HCT116 (cell line): ENCODE results near the gene RECQL5. TPM values are rescaled to one million over a fixed set of nuclear protein-coding genes. Genes with fewer than 3 reads are reported as not detected.

Source experiments
- ATAC-seq: fragments of 200-7000 bp; cut with Tn5 transposase; 2 replicates; pipeline ENCODE4 v1.9.1; 2020; ENCODE audit warnings: mild to moderate bottlenecking, moderate library complexity
- BruUV-seq: library from RNA; stranded (reverse); fragments of 400-500 nt; replicated peaks from 2 replicates; lab custom pipeline; 2021; lab: Mats Ljungman, UMichigan
- CTCF ChIA-PET: fragments of 300-600 bp; sonication (Branson Sonifier 250); formaldehyde crosslinking; loops from one replicate; lab custom pipeline; 2021; ENCODE audit warnings: antibody characterized with exemption; lab: Charles Lee
- POLR2A ChIA-PET: fragments of 300-600, 350-600 bp; sonication (Branson Sonifier 250); formaldehyde crosslinking; loops from one replicate; lab custom pipeline; 2021; ENCODE audit warnings: antibody characterized with exemption; lab: Charles Lee
- RAD21 ChIA-PET, 2 experiments: fragments of 300-600 bp; sonication (Branson Sonifier 250); formaldehyde crosslinking; loops; one replicate each; lab custom pipeline; 2023; ENCODE audit warnings: low total read pairs in 2 of 2; ENCODE audit not compliant: uncharacterized antibody in 2 of 2, unreplicated experiment in 2 of 2, low non-redundant PET in 1 of 2; lab: Charles Lee
- DNase-seq: peaks from one replicate; pipeline ENCODE4 v3.0.0-alpha.2; 2010; ENCODE audit warnings: low read depth, low spot score
- H2AFZ ChIP-seq: fragments of 200-600 bp; shearing (Covaris generic), sonication (generic); 2 replicates; pipeline ENCODE4 v1.6.1; 2017; ENCODE audit warnings: low read depth, mixed run types, mixed read lengths, antibody characterized with exemption, low read length; ENCODE audit not compliant: poor library complexity, severe bottlenecking
- H3K27ac ChIP-seq: 2 replicates; pipeline ENCODE4 v1.5.1; 2012; ENCODE audit warnings: low read depth, low read length
- H3K27me3 ChIP-seq: fragments of 200-600 bp; sonication (generic); 2 replicates; pipeline ENCODE4 v1.6.1; 2016; ENCODE audit warnings: mixed run types, low read length, mixed read lengths; ENCODE audit not compliant: insufficient read depth
- H3K36me3 ChIP-seq, 2 experiments: fragments of 200-500 bp in 1 of 2; fragments of 200-600 bp in 1 of 2; sonication (Bioruptor generic) in 1 of 2; sonication (generic) in 1 of 2; 2 replicates each; pipeline versions ENCODE4 v1.5.1 to v1.6.1; 2014 to 2016; ENCODE audit warnings: low read length in 2 of 2, inconsistent platforms in 1 of 2, mixed read lengths in 1 of 2, mixed run types in 1 of 2; ENCODE audit not compliant: insufficient read depth in 2 of 2, control insufficient read depth in 1 of 2
- H3K4me1 ChIP-seq, 2 experiments: fragments of 200-600 bp in 1 of 2; sonication (generic) in 1 of 2; 2 replicates each; pipeline versions ENCODE4 v1.5.1 to v1.6.1; 2012 to 2017; ENCODE audit warnings: low read length in 2 of 2, inconsistent platforms in 1 of 2, mild to moderate bottlenecking in 1 of 2, mixed read lengths in 1 of 2, mixed run types in 1 of 2, moderate library complexity in 1 of 2; ENCODE audit not compliant: insufficient read depth in 2 of 2, control insufficient read depth in 1 of 2
- H3K4me2 ChIP-seq: fragments of 200-600 bp; sonication (generic); 2 replicates; pipeline ENCODE4 v1.6.1; 2017; ENCODE audit warnings: mixed run types, low read length, mixed read lengths
- H3K4me3 ChIP-seq, 2 experiments: fragments of 200-600 bp in 1 of 2; sonication (generic) in 1 of 2; replicated peaks in 1 of 2; 2 replicates each; pipeline ENCODE4 v1.5.1; 2011 to 2016; ENCODE audit warnings: low read length in 2 of 2, control low read depth in 1 of 2, low read depth in 1 of 2, mild to moderate bottlenecking in 1 of 2, mixed read lengths in 1 of 2, mixed run types in 1 of 2
- H3K79me2 ChIP-seq: fragments of 200-600 bp; sonication (generic); 2 replicates; pipeline ENCODE4 v1.6.1; 2017; ENCODE audit warnings: mild to moderate bottlenecking, mixed run types, low read length, moderate library complexity, mixed read lengths; ENCODE audit not compliant: insufficient read depth
- H3K9ac ChIP-seq: fragments of 200-600 bp; sonication (generic); 2 replicates; pipeline ENCODE4 v1.6.1; 2016; ENCODE audit warnings: low read length, mixed read lengths
- H3K9me2 ChIP-seq: fragments of 200-600 bp; sonication (generic), shearing (Covaris generic); 2 replicates; pipeline ENCODE4 v1.6.1; 2017; ENCODE audit warnings: mixed run types, mild to moderate bottlenecking, moderate library complexity; ENCODE audit not compliant: insufficient read depth
- H3K9me3 ChIP-seq, 2 experiments: fragments of 200-500 bp in 1 of 2; fragments of 200-600 bp in 1 of 2; sonication (Bioruptor generic) in 1 of 2; sonication (generic) in 1 of 2; 2 replicates each; pipeline ENCODE4 v1.6.1; 2014 to 2017; ENCODE audit warnings: low read length in 2 of 2, mixed read lengths in 2 of 2, inconsistent platforms in 1 of 2, low read depth in 1 of 2, mild to moderate bottlenecking in 1 of 2, mixed run types in 1 of 2, moderate library complexity in 1 of 2; ENCODE audit not compliant: control insufficient read depth in 1 of 2, insufficient read depth in 1 of 2
- H4K20me1 ChIP-seq: fragments of 200-600 bp; sonication (generic), shearing (Covaris generic); 2 replicates; pipeline ENCODE4 v1.6.1; 2017; ENCODE audit warnings: mixed run types, mild to moderate bottlenecking, moderate library complexity; ENCODE audit not compliant: insufficient read depth
- CBX3 ChIP-seq: IDR thresholded peaks from 2 replicates; pipeline ENCODE4 v1.6.1; 2012; ENCODE audit warnings: low read depth
- CEBPB ChIP-seq: IDR thresholded peaks from 2 replicates; pipeline ENCODE4 v1.6.1; 2012; ENCODE audit warnings: low read depth
- EGR1 ChIP-seq: IDR thresholded peaks from 2 replicates; pipeline ENCODE4 v1.6.1; 2012; ENCODE audit warnings: low read depth
- ELF1 ChIP-seq: IDR thresholded peaks from 2 replicates; pipeline ENCODE4 v1.6.1; 2012; ENCODE audit warnings: low read depth, borderline replicate concordance
- EZH2phosphoT487 ChIP-seq: fragments of 200-600 bp; IDR thresholded peaks from 2 replicates; pipeline ENCODE4 v1.6.1; 2018; ENCODE audit warnings: antibody characterized with exemption, borderline replicate concordance
- FOSL1 ChIP-seq: IDR thresholded peaks from 2 replicates; pipeline ENCODE4 v1.6.1; 2012; ENCODE audit warnings: low read depth
- JUND ChIP-seq: IDR thresholded peaks from 2 replicates; pipeline ENCODE4 v1.6.1; 2012
- POLR2A ChIP-seq: IDR thresholded peaks from 2 replicates; pipeline ENCODE4 v1.7.0; 2011; ENCODE audit warnings: borderline replicate concordance; ENCODE audit not compliant: insufficient read depth, insufficient read length; ENCODE audit errors: extremely low read depth
- SIN3A ChIP-seq: IDR thresholded peaks from 2 replicates; pipeline ENCODE4 v1.6.1; 2012; ENCODE audit warnings: low read depth
- SP1 ChIP-seq: IDR thresholded peaks from 2 replicates; pipeline ENCODE4 v1.6.1; 2012; ENCODE audit warnings: low read depth
- SRF ChIP-seq: IDR thresholded peaks from 2 replicates; pipeline ENCODE4 v1.6.1; 2012; ENCODE audit warnings: low read depth
- ZNF274 ChIP-seq: fragments of 200-500 bp; sonication (Bioruptor generic); IDR thresholded peaks from 2 replicates; pipeline ENCODE4 v1.6.1; 2014; ENCODE audit warnings: mild to moderate bottlenecking, low read depth, low read length, inconsistent platforms
- intact Hi-C: fragments of 100-400 bp; cut with micrococcal nuclease; formaldehyde crosslinking; loops from 2 replicates; pipeline ENCODE4 v1.10.0; 2022
- total RNA-seq: library from RNA; stranded (reverse); gene quantifications from one replicate; pipeline ENCODE4 v1.2.1, GENCODE V29; 2021; ENCODE audit not compliant: unreplicated experiment
- TF ChIP-seq, protein P1 (sequence below): IDR thresholded peaks from 2 replicates; pipeline ENCODE4 v1.6.1; 2011; ENCODE audit warnings: mild to moderate bottlenecking, low read length, moderate library complexity; ENCODE audit not compliant: insufficient replicate concordance; ENCODE audit errors: extremely low read depth
- TF ChIP-seq, protein P2 (sequence below): IDR thresholded peaks from 2 replicates; pipeline ENCODE4 v1.6.1; 2012
- TF ChIP-seq, protein P3 (sequence below), 3 experiments: fragments of 200-600 bp in 1 of 3; sonication (generic) in 1 of 3; IDR thresholded peaks in 2 of 3; conservative IDR thresholded peaks in 1 of 3; 2 replicates each; pipeline ENCODE4 v1.5.1; 2012 to 2017; ENCODE audit warnings: low read depth in 2 of 3, low read length in 2 of 3, antibody characterized with exemption in 1 of 3, borderline replicate concordance in 1 of 3, control low read depth in 1 of 3, mild to moderate bottlenecking in 1 of 3, mixed read lengths in 1 of 3, mixed run types in 1 of 3, moderate library complexity in 1 of 3; ENCODE audit not compliant: insufficient read depth in 1 of 3
- TF ChIP-seq, protein P4 (sequence below): IDR thresholded peaks from 2 replicates; pipeline ENCODE4 v1.6.1; 2012

The RECQL5 gene
- total RNA-seq, 1 experiment from 2014 or later, result 83.3 TPM

DNA sequence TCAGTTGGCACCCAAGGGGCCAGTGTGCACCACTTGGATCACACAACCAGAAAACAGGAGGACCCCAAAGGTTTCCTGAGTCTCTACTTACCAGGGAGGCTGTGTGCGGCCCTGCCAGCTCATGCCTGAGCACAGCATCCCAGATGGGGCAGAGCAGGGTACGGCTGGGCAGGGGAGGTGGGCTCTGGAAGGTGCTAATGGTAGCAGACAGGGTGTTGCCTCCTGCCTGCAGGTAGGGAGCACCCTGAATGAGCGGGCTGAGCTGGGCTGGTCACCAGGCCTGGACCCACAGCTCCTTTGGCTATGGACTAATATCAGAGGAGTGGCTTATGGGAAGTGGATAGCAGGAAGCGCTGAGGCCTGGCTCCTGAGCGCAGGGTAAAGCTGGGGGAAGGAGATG lies 14.6 kb downstream of the RECQL5 start:
- Histone ChIP-seq H3K27ac (no peak overlapping the region), H3K4me2 (no peak overlapping the region), H3K4me1 (peaks cover 0 to 4% of the 10 kb centered on the region in 2 experiments; a peak in 2 of 4 replicates), H3K79me2 (no peaks in the 10 kb centered on the region), H3K4me3 (no peak overlapping the region), H3K9me3 (no peaks in the 10 kb centered on the region), H3K27me3 (no peaks in the 10 kb centered on the region), H2AFZ (no peak overlapping the region), H4K20me1 (no peaks in the 10 kb centered on the region), H3K36me3 (peaks cover 25% of the 10 kb centered on the region in 2 experiments; a peak in 3 of 4 replicates)
- RAD21 ChIA-PET, result interaction anchor here (1.0 to 3.7 kb wide), 2 partner anchors 19 kb away, joined by 7 to 13 read pairs; partner anchors contain the start of gene SMIM5 (in 2 of the 2)
- no TSS peak for BruUV-seq
- no peak for DNase-seq
- TF ChIP-seq ELF1 (no peak), FOSL1 (no peak), JUND (no peak)
- TF ChIP-seq, all 23 proteins: peak for 0
- ChIA-PET POLR2A (interaction anchor here (1.2 to 1.4 kb wide), 2 partner anchors 10 to 128 kb away, joined by 4 read pairs; no protein-coding TSS in a partner anchor), CTCF (interaction anchor here (1.0 to 4.1 kb wide), 8 partner anchors 10 to 96 kb away, joined by 3 to 75 read pairs (median 5); partner anchors contain the start of genes ITGB4 and SMIM5)
- intact Hi-C loops, result no loop called here
- no peak for ATAC-seq
- H3K9me2 ChIP-seq, result no peaks in the 10 kb centered on the region
- no peak overlapping the region for H3K9ac ChIP-seq

DNA sequence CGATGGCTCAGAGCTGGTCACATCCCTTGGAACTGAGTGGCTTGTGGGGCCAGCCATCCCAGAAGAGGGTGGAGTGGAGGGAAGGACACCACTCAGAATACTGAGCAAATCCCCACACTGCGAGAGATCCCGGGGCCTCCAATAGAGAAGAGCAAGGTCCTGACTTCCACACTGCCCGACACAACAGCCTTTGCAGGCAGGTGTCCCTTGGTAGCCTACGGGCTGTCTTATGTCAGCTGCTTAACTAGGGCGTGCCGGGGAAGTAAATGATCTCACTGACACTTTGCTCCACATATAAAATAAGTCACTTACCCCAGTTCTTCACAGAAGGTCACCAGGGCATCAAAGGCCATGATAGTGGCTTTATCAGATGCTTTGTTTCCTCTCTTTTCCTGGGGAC lies 16.1 kb downstream of the RECQL5 start:
- Histone ChIP-seq H3K4me2 (no peak overlapping the region), H4K20me1 (no peaks in the 10 kb centered on the region), H3K27ac (no peak overlapping the region), H3K36me3 (peaks cover 20 to 22% of the 10 kb centered on the region in 2 experiments; a peak in 3 of 4 replicates), H3K9me3 (no peaks in the 10 kb centered on the region), H3K4me1 (peaks cover 11 to 18% of the 10 kb centered on the region in 2 experiments), H3K27me3 (no peaks in the 10 kb centered on the region), H3K4me3 (no peak overlapping the region), H3K9me2 (no peaks in the 10 kb centered on the region), H3K9ac (no peak overlapping the region), H2AFZ (no peak overlapping the region), H3K79me2 (no peaks in the 10 kb centered on the region)
- CTCF ChIA-PET, result interaction anchor here (1.1 to 4.1 kb wide), 5 partner anchors 8 to 98 kb away, joined by 3 to 35 read pairs (median 4); partner anchors contain the start of gene SMIM5
- intact Hi-C loops, result no loop called here
- ATAC-seq (no peak), DNase-seq (no peak)
- RAD21 ChIA-PET, result no interaction called here
- POLR2A ChIA-PET, result interaction anchor here (1.4 kb wide), 1 partner anchor 129 kb away, joined by 4 read pairs; no protein-coding TSS in a partner anchor
- BruUV-seq, result no TSS peak
- TF ChIP-seq CEBPB (no peak), CBX3 (no peak), EZH2phosphoT487 (no peak), POLR2A (no peak), SP1 (no peak), FOSL1 (no peak), ZNF274 (no peak), ELF1 (no peak), JUND (no peak), SIN3A (no peak), SRF (no peak), EGR1 (no peak)
- TF ChIP-seq, protein P1, sequence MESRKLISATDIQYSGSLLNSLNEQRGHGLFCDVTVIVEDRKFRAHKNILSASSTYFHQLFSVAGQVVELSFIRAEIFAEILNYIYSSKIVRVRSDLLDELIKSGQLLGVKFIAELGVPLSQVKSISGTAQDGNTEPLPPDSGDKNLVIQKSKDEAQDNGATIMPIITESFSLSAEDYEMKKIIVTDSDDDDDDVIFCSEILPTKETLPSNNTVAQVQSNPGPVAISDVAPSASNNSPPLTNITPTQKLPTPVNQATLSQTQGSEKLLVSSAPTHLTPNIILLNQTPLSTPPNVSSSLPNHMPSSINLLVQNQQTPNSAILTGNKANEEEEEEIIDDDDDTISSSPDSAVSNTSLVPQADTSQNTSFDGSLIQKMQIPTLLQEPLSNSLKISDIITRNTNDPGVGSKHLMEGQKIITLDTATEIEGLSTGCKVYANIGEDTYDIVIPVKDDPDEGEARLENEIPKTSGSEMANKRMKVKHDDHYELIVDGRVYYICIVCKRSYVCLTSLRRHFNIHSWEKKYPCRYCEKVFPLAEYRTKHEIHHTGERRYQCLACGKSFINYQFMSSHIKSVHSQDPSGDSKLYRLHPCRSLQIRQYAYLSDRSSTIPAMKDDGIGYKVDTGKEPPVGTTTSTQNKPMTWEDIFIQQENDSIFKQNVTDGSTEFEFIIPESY, result no peak
- TF ChIP-seq, protein P2, sequence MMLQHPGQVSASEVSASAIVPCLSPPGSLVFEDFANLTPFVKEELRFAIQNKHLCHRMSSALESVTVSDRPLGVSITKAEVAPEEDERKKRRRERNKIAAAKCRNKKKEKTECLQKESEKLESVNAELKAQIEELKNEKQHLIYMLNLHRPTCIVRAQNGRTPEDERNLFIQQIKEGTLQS, result no peak
- TF ChIP-seq, protein P3, sequence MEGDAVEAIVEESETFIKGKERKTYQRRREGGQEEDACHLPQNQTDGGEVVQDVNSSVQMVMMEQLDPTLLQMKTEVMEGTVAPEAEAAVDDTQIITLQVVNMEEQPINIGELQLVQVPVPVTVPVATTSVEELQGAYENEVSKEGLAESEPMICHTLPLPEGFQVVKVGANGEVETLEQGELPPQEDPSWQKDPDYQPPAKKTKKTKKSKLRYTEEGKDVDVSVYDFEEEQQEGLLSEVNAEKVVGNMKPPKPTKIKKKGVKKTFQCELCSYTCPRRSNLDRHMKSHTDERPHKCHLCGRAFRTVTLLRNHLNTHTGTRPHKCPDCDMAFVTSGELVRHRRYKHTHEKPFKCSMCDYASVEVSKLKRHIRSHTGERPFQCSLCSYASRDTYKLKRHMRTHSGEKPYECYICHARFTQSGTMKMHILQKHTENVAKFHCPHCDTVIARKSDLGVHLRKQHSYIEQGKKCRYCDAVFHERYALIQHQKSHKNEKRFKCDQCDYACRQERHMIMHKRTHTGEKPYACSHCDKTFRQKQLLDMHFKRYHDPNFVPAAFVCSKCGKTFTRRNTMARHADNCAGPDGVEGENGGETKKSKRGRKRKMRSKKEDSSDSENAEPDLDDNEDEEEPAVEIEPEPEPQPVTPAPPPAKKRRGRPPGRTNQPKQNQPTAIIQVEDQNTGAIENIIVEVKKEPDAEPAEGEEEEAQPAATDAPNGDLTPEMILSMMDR (IDR thresholded peaks at IDR 0.05 in 2 of 3, conservative IDR thresholded peaks at IDR 0.05 in 1 of 3; ENCODE audit: borderline replicate concordance in 1 of 3, insufficient read depth in 1 of 3, low read depth in 2 of 3, low read length in 2 of 3), result no peak
- TF ChIP-seq, protein P4, sequence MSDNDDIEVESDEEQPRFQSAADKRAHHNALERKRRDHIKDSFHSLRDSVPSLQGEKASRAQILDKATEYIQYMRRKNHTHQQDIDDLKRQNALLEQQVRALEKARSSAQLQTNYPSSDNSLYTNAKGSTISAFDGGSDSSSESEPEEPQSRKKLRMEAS, result no peak
